Liver (tissue), 9 donors: Measurements from ENCODE around the gene LYRM7. TPM values are rescaled to one million over a fixed set of nuclear protein-coding genes. Genes with fewer than 3 reads are reported as not detected.
A peak's percentile ranks its signal among the peaks of the same experiment; 100 is the strongest.

Experiments used
- DNase-seq: peaks from one replicate; pipeline ENCODE4 v3.0.0-alpha.2; 2017; ENCODE audit warnings: low spot score
- H3K27ac ChIP-seq, 2 donors: one replicate each; pipeline ENCODE4 v1.7.0; 2013; ENCODE audit warnings: inconsistent platforms in 2 of 2, low read length in 2 of 2, control low read depth in 1 of 2, low read depth in 1 of 2, mild to moderate bottlenecking in 1 of 2
- H3K27me3 ChIP-seq, 4 donors: one replicate each; pipeline versions ENCODE4 v1.6.1 to v1.7.0; 2013; ENCODE audit warnings: low read length in 3 of 4, inconsistent platforms in 1 of 4, mild to moderate bottlenecking in 1 of 4, moderate library complexity in 1 of 4; ENCODE audit not compliant: control insufficient read depth in 4 of 4, insufficient read depth in 4 of 4
- H3K36me3 ChIP-seq, 4 donors: one replicate each; pipeline versions ENCODE4 v1.6.1 to v1.7.0; 2013; ENCODE audit warnings: low read length in 3 of 4, mild to moderate bottlenecking in 3 of 4, low read depth in 1 of 4, moderate library complexity in 1 of 4; ENCODE audit not compliant: control insufficient read depth in 4 of 4, insufficient read depth in 3 of 4
- H3K4me1 ChIP-seq, 4 donors: one replicate each; pipeline versions ENCODE4 v1.6.1 to v1.7.0; 2013; ENCODE audit warnings: low read length in 3 of 4, mild to moderate bottlenecking in 3 of 4, moderate library complexity in 1 of 4; ENCODE audit not compliant: control insufficient read depth in 4 of 4, insufficient read depth in 4 of 4
- H3K4me3 ChIP-seq, 3 donors: one replicate each; pipeline versions ENCODE4 v1.6.1 to v1.7.0; 2013; ENCODE audit warnings: low read length in 3 of 3, control low read depth in 1 of 3, low read depth in 1 of 3, mild to moderate bottlenecking in 1 of 3
- H3K9ac ChIP-seq, 2 donors: one replicate each; pipeline ENCODE4 v1.7.0; 2013; ENCODE audit warnings: low read length in 2 of 2, mild to moderate bottlenecking in 2 of 2, moderate library complexity in 2 of 2, control low read depth in 1 of 2, low read depth in 1 of 2
- H3K9me3 ChIP-seq, 4 donors: one replicate each; pipeline versions ENCODE4 v1.6.1 to v1.7.0; 2013; ENCODE audit warnings: low read length in 3 of 4; ENCODE audit not compliant: control insufficient read depth in 4 of 4
- FOXA2 ChIP-seq: IDR thresholded peaks from 2 replicates; pipeline ENCODE4 v1.6.1; 2016; ENCODE audit warnings: antibody characterized with exemption
- HNF4A ChIP-seq, 2 donors: conservative IDR thresholded peaks; 2 replicates each; pipeline ENCODE4 v1.6.1; 2016; ENCODE audit warnings: antibody characterized with exemption in 2 of 2, mild to moderate bottlenecking in 2 of 2
- JUND ChIP-seq, 2 donors: IDR thresholded peaks; 2 replicates each; pipeline ENCODE4 v1.6.1; 2016; ENCODE audit warnings: antibody characterized with exemption in 2 of 2
- NR2F2 ChIP-seq: IDR thresholded peaks from 2 replicates; pipeline ENCODE4 v1.6.1; 2016; ENCODE audit warnings: antibody characterized with exemption
- RAD21 ChIP-seq, 2 donors: IDR thresholded peaks; 2 replicates each; pipeline ENCODE4 v1.6.1; 2016; ENCODE audit warnings: antibody characterized with exemption in 2 of 2, mild to moderate bottlenecking in 2 of 2
- RXRA ChIP-seq, 2 donors: IDR thresholded peaks; 2 replicates each; pipeline ENCODE4 v1.6.1; 2017 to 2018; ENCODE audit warnings: antibody characterized with exemption in 2 of 2, mild to moderate bottlenecking in 1 of 2
- TAF1 ChIP-seq: conservative IDR thresholded peaks from 2 replicates; pipeline ENCODE4 v1.6.1; 2016; ENCODE audit warnings: antibody characterized with exemption, mild to moderate bottlenecking
- YY1 ChIP-seq: IDR thresholded peaks from 2 replicates; pipeline ENCODE4 v1.6.1; 2016; ENCODE audit warnings: antibody characterized with exemption, mild to moderate bottlenecking
- WGBS: extraction: QIAGEN DNeasy Blood & Tissue Kit; methylation state at CpG from one replicate; pipeline ENCODE4 v1.1.7; 2013; 5-methylcytosine and 5-hydroxymethylcytosine counted together
- polyA plus RNA-seq, 2 donors: library from polyadenylated mRNA; stranded (reverse) in 1 of 2; unstranded in 1 of 2; fragments of 200-250 nt in 1 of 2; fragments of >200 nt in 1 of 2; fragmentation: Nextera tagmentation in 1 of 2; extraction: Ambion mirVana in 1 of 2; gene quantifications; one replicate each; pipeline versions ENCODE4 v1.2.1 to v1.2.3, GENCODE V29; 2013 to 2015
- total RNA-seq, 2 donors: library from RNA; depleted of rRNA; stranded (reverse); fragments of >200 nt; gene quantifications; one replicate each; pipeline ENCODE4 v1.2.3, GENCODE V29; 2014
- TF ChIP-seq, protein P1 (sequence below): IDR thresholded peaks from 2 replicates; pipeline ENCODE4 v1.6.1; 2016; ENCODE audit warnings: antibody characterized with exemption
- TF ChIP-seq, protein P2 (sequence below): IDR thresholded peaks from 2 replicates; pipeline ENCODE4 v1.6.1; 2016; ENCODE audit warnings: antibody characterized with exemption, mild to moderate bottlenecking
- donor health status: healthy.
- donor health status: healthy.
- donor health status: healthy.
- donor health status: healthy.
- donor health status: healthy.

Gene LYRM7
- total and polyA plus RNA-seq, 4 donors = 2.3 to 7.5 (median 5.8) TPM

- TF ChIP-seq JUND (IDR thresholded peaks at IDR 0.05) = no peak
- TF ChIP-seq, protein P1, sequence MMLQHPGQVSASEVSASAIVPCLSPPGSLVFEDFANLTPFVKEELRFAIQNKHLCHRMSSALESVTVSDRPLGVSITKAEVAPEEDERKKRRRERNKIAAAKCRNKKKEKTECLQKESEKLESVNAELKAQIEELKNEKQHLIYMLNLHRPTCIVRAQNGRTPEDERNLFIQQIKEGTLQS = no peak
- no peak overlapping the region for H3K9ac ChIP-seq
- peaks cover 2 to 35% (median 22%) of the 10 kb centered on the region in 4 donors for H3K36me3 ChIP-seq
- WGBS = 96% methylated on average over 2 of the region's 2 CpGs
- no peaks in the 10 kb centered on the region for H3K27me3 ChIP-seq
- DNase-seq = no peak
- H3K4me3 ChIP-seq = no peak overlapping the region
- no peaks in the 10 kb centered on the region for H3K9me3 ChIP-seq
- no peak overlapping the region for H3K27ac ChIP-seq
- peaks cover 0 to 17% (median 14%) of the 10 kb centered on the region in 4 donors for H3K4me1 ChIP-seq
These were observed 14.4 kb upstream of the LYRM7 start for GRCh38 chr5:131156385-131156784.

DNA sequence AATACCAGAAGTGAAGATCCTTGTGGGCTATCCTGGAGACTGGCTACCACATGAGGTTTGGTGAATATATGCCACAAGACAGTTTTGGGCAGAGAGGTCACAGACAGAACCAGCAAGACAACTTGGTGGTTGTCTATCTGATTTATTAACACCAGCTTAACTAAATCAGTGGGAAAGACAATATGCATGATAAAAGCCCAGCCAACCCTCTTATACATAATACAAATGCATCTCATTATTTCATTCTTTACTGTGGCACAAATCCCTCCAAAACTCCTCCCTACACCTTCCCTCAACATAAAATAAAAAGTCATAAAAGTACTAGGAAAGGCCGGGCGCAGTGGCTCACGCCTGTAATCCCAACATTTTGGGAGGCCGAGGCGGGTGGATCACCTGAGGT is 13.8 kb upstream of the LYRM7 start:
- no peak for TF ChIP-seq JUND (IDR thresholded peaks at IDR 0.05)
- no peak for TF ChIP-seq HNF4A (conservative IDR thresholded peaks at IDR 0.05)
- no peak for TF ChIP-seq FOXA2
- TF ChIP-seq RAD21 (IDR thresholded peaks at IDR 0.05) = no peak
- TF ChIP-seq YY1 = no peak
- no peak for TF ChIP-seq TAF1
- TF ChIP-seq NR2F2 = no peak
- TF ChIP-seq RXRA (IDR thresholded peaks at IDR 0.05) = no peak
- TF ChIP-seq, protein P2, sequence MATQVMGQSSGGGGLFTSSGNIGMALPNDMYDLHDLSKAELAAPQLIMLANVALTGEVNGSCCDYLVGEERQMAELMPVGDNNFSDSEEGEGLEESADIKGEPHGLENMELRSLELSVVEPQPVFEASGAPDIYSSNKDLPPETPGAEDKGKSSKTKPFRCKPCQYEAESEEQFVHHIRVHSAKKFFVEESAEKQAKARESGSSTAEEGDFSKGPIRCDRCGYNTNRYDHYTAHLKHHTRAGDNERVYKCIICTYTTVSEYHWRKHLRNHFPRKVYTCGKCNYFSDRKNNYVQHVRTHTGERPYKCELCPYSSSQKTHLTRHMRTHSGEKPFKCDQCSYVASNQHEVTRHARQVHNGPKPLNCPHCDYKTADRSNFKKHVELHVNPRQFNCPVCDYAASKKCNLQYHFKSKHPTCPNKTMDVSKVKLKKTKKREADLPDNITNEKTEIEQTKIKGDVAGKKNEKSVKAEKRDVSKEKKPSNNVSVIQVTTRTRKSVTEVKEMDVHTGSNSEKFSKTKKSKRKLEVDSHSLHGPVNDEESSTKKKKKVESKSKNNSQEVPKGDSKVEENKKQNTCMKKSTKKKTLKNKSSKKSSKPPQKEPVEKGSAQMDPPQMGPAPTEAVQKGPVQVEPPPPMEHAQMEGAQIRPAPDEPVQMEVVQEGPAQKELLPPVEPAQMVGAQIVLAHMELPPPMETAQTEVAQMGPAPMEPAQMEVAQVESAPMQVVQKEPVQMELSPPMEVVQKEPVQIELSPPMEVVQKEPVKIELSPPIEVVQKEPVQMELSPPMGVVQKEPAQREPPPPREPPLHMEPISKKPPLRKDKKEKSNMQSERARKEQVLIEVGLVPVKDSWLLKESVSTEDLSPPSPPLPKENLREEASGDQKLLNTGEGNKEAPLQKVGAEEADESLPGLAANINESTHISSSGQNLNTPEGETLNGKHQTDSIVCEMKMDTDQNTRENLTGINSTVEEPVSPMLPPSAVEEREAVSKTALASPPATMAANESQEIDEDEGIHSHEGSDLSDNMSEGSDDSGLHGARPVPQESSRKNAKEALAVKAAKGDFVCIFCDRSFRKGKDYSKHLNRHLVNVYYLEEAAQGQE = no peak
- no peaks in the 10 kb centered on the region for H3K9me3 ChIP-seq
- peaks cover 2 to 39% (median 24%) of the 10 kb centered on the region in 4 donors for H3K36me3 ChIP-seq
- DNase-seq = no peak
- no peak overlapping the region for H3K27ac ChIP-seq
- no peaks in the 10 kb centered on the region for H3K27me3 ChIP-seq
- H3K9ac ChIP-seq = no peak overlapping the region
- no peak overlapping the region for H3K4me3 ChIP-seq
- WGBS = 99% methylated on average over 5 of the region's 5 CpGs
- H3K4me1 ChIP-seq = peaks cover 0 to 20% (median 14%) of the 10 kb centered on the region in 4 donors

DNA sequence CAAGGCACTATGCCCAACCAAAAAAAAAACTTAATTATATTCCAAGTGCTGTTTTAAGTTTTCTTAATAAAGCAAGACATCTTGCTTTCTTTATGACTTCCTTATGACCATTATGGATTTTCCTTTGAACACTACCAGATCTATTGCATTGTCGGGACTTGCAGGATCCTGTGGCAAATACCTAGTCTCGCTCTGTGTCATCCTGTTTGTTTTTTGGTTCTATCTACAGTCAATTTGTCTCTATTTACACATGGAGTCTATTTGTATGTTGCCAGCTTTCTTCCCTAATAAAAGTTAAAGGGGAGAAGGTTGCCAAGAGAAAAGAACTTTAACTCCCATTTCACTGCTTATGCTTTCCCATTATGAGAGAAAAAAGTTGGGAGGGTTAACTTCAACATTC is 10.6 kb upstream of the LYRM7 start:
- H3K36me3 ChIP-seq = peaks cover 2 to 47% (median 27%) of the 10 kb centered on the region in 4 donors

More for the DNA sequence above, 10.6 kb upstream of the LYRM7 start:
- peak overlapping the region in 1 of 2 donors; percentile 1 for H3K27ac ChIP-seq
- TF ChIP-seq RAD21 (IDR thresholded peaks at IDR 0.05) (no peak), FOXA2 (peak; percentile 29), YY1 (no peak)
- TF ChIP-seq, protein P2 = no peak
- TF ChIP-seq, protein P1 = no peak
- no peak overlapping the region for H3K4me3 ChIP-seq
- H3K9ac ChIP-seq = no peak overlapping the region
- no peak for DNase-seq
- 26% methylated on average over 2 of the region's 2 CpGs for WGBS
- H3K27me3 ChIP-seq = no peaks in the 10 kb centered on the region
- peaks cover 2 to 31% (median 15%) of the 10 kb centered on the region in 4 donors for H3K4me1 ChIP-seq
- H3K9me3 ChIP-seq = no peaks in the 10 kb centered on the region
